Trophoblast cell (in vitro differentiated cells and primary cell): Measurements from ENCODE around the gene ANAPC5.

Experiments used
- DNase-seq, 2 donors: peaks; one replicate each; pipeline ENCODE4 v3.0.0-alpha.2; 2016
- H2AFZ ChIP-seq: 2 replicates; pipeline ENCODE4 v1.6.1; 2013; ENCODE audit warnings: low read length, moderate library complexity, mild to moderate bottlenecking; ENCODE audit not compliant: insufficient read depth, poor library complexity
- H2AK5ac ChIP-seq: 2 replicates; pipeline ENCODE4 v1.6.1; 2013; ENCODE audit warnings: mild to moderate bottlenecking, low read length
- H2BK120ac ChIP-seq: 2 replicates; pipeline ENCODE4 v1.6.1; 2013; ENCODE audit warnings: low read length, mild to moderate bottlenecking, moderate library complexity; ENCODE audit not compliant: insufficient read depth, poor library complexity
- H2BK12ac ChIP-seq: 2 replicates; pipeline ENCODE4 v1.6.1; 2013; ENCODE audit warnings: mild to moderate bottlenecking, low read length, moderate library complexity
- H2BK5ac ChIP-seq: 2 replicates; pipeline ENCODE4 v1.6.1; 2013; ENCODE audit warnings: low read length, low read depth, moderate library complexity, mild to moderate bottlenecking; ENCODE audit not compliant: poor library complexity
- H3K14ac ChIP-seq: 2 replicates; pipeline ENCODE4 v1.6.1; 2013; ENCODE audit warnings: mild to moderate bottlenecking, low read length
- H3K18ac ChIP-seq: 2 replicates; pipeline ENCODE4 v1.6.1; 2013; ENCODE audit warnings: mild to moderate bottlenecking, low read length
- H3K23ac ChIP-seq: 2 replicates; pipeline ENCODE4 v1.6.1; 2013; ENCODE audit warnings: low read length
- H3K27ac ChIP-seq: 2 replicates; pipeline ENCODE4 v1.5.1; 2013; ENCODE audit warnings: low read depth, mild to moderate bottlenecking, inconsistent platforms, low read length, moderate library complexity
- H3K27me3 ChIP-seq: 2 replicates; pipeline ENCODE4 v1.6.1; 2013; ENCODE audit warnings: inconsistent platforms, mild to moderate bottlenecking, low read length, moderate library complexity; ENCODE audit not compliant: insufficient read depth
- H3K36me3 ChIP-seq, 2 experiments: 1 replicate in 1 of 2; 2 replicates in 1 of 2; pipeline ENCODE4 v1.6.1; 2013; ENCODE audit warnings: low read length in 2 of 2, mild to moderate bottlenecking in 2 of 2, moderate library complexity in 1 of 2; ENCODE audit not compliant: insufficient read depth in 2 of 2, control insufficient read depth in 1 of 2
- H3K4ac ChIP-seq: 2 replicates; pipeline ENCODE4 v1.6.1; 2013; ENCODE audit warnings: low read depth, mild to moderate bottlenecking, low read length, moderate library complexity
- H3K4me1 ChIP-seq, 2 experiments: 1 replicate in 1 of 2; 2 replicates in 1 of 2; pipeline ENCODE4 v1.6.1; 2013; ENCODE audit warnings: low read length in 2 of 2, mild to moderate bottlenecking in 2 of 2, moderate library complexity in 1 of 2; ENCODE audit not compliant: insufficient read depth in 2 of 2, control insufficient read depth in 1 of 2
- H3K4me2 ChIP-seq: 2 replicates; pipeline ENCODE4 v1.6.1; 2013; ENCODE audit warnings: inconsistent platforms, mild to moderate bottlenecking, low read length, moderate library complexity
- H3K4me3 ChIP-seq: 2 replicates; pipeline ENCODE4 v1.5.1; 2013; ENCODE audit warnings: mild to moderate bottlenecking, low read depth, low read length, inconsistent platforms
- H3K79me1 ChIP-seq: one replicate; pipeline ENCODE4 v1.6.1; 2013; ENCODE audit warnings: low read length
- H3K79me2 ChIP-seq: 2 replicates; pipeline ENCODE4 v1.6.1; 2013; ENCODE audit warnings: low read length, mild to moderate bottlenecking; ENCODE audit not compliant: control insufficient read depth, insufficient read depth, poor library complexity
- H3K9ac ChIP-seq: 2 replicates; pipeline ENCODE4 v1.6.1; 2013; ENCODE audit warnings: mild to moderate bottlenecking, low read length
- H3K9me3 ChIP-seq: 2 replicates; pipeline ENCODE4 v1.6.1; 2013; ENCODE audit warnings: low read depth, mild to moderate bottlenecking, control low read depth, inconsistent platforms, low read length; ENCODE audit not compliant: insufficient read depth
- H4K12ac ChIP-seq: 2 replicates; pipeline ENCODE4 v1.6.1; 2013; ENCODE audit warnings: low read depth, mild to moderate bottlenecking, low read length, moderate library complexity
- H4K8ac ChIP-seq: 2 replicates; pipeline ENCODE4 v1.6.1; 2013; ENCODE audit warnings: low read depth, mild to moderate bottlenecking, low read length, moderate library complexity
- H4K91ac ChIP-seq: one replicate; pipeline ENCODE4 v1.6.1; 2013; ENCODE audit warnings: low read depth, mild to moderate bottlenecking, low read length, moderate library complexity
- WGBS: extraction: QIAGEN DNeasy Blood & Tissue Kit; methylation state at CpG from one replicate; pipeline ENCODE4 v1.1.7; 2013; ENCODE audit warnings: missing lambda C conversion rate; ENCODE audit not compliant: insufficient read length, insufficient coverage; ENCODE audit errors: extremely low coverage; 5-methylcytosine and 5-hydroxymethylcytosine counted together

ANAPC5 gene

DNA sequence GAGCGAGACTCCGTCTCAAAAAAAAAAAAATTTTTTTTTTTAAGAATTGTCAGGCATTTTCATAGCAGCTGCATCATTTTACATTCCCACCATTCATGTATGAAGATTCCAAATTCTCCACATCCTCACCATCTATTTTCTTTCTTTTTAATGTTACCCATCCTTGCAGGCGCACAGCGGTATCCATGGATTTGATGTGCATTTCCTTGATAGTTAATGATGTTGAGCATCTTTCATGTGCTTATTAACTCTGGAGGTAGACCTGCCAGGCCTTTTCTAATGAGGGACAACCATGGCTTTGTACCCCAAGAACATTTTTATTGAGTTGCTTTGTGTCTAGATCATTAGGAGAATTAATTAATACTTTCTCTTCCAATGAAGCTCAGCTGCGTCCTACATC is 46.1 kb upstream of the ANAPC5 start:
- H3K14ac ChIP-seq, result no peak overlapping the region
- H3K36me3 ChIP-seq, result no peaks in the 10 kb centered on the region
- H3K4me3 ChIP-seq, result no peak overlapping the region
- no peaks in the 10 kb centered on the region for H3K27me3 ChIP-seq
- H2BK12ac ChIP-seq, result no peak overlapping the region
- no peaks in the 10 kb centered on the region for H3K4me1 ChIP-seq
- no peak overlapping the region for H3K18ac ChIP-seq
- no peak overlapping the region for H4K8ac ChIP-seq
- no peak overlapping the region for H3K4ac ChIP-seq
- no peak overlapping the region for H3K4me2 ChIP-seq
- no CpG with 5 or more reads among the region's 5 CpGs for WGBS
- no peak overlapping the region for H2AK5ac ChIP-seq
- no peak overlapping the region for H2AFZ ChIP-seq
- peaks cover 11% of the 10 kb centered on the region for H3K79me1 ChIP-seq
- H3K9ac ChIP-seq, result no peak overlapping the region
- H4K91ac ChIP-seq, result no peak overlapping the region
- H3K9me3 ChIP-seq, result no peaks in the 10 kb centered on the region
- H4K12ac ChIP-seq, result no peak overlapping the region
- no peak for DNase-seq
- H3K27ac ChIP-seq, result no peak overlapping the region
- H3K79me2 ChIP-seq, result peaks cover 9% of the 10 kb centered on the region
- H2BK5ac ChIP-seq, result no peak overlapping the region
- H3K23ac ChIP-seq, result no peak overlapping the region
- H2BK120ac ChIP-seq, result no peak overlapping the region

- H3K4me1 ChIP-seq, result no peaks in the 10 kb centered on the region
- H3K9me3 ChIP-seq, result no peaks in the 10 kb centered on the region
- H3K18ac ChIP-seq, result no peak overlapping the region
- peaks cover 9% of the 10 kb centered on the region for H3K79me2 ChIP-seq
- H2AFZ ChIP-seq, result no peak overlapping the region
- H3K27me3 ChIP-seq, result no peaks in the 10 kb centered on the region
- no peaks in the 10 kb centered on the region for H3K36me3 ChIP-seq
- H4K8ac ChIP-seq, result no peak overlapping the region
- no peak overlapping the region for H3K4ac ChIP-seq
- no peak overlapping the region for H3K14ac ChIP-seq
- H3K27ac ChIP-seq, result no peak overlapping the region
- H2BK120ac ChIP-seq, result no peak overlapping the region
- no peak overlapping the region for H2BK5ac ChIP-seq
- H4K12ac ChIP-seq, result no peak overlapping the region
- no peak overlapping the region for H3K23ac ChIP-seq
- WGBS, result no CpG with 5 or more reads among the region's 14 CpGs
- H3K9ac ChIP-seq, result no peak overlapping the region
- H2BK12ac ChIP-seq, result no peak overlapping the region
- H3K79me1 ChIP-seq, result peaks cover 11% of the 10 kb centered on the region
- DNase-seq, result no peak
- no peak overlapping the region for H4K91ac ChIP-seq
- no peak overlapping the region for H3K4me3 ChIP-seq
- H3K4me2 ChIP-seq, result no peak overlapping the region
- H2AK5ac ChIP-seq, result no peak overlapping the region
These were observed 45.3 kb upstream of the ANAPC5 start for GRCh38 chr12:121397521-121397920.

DNA sequence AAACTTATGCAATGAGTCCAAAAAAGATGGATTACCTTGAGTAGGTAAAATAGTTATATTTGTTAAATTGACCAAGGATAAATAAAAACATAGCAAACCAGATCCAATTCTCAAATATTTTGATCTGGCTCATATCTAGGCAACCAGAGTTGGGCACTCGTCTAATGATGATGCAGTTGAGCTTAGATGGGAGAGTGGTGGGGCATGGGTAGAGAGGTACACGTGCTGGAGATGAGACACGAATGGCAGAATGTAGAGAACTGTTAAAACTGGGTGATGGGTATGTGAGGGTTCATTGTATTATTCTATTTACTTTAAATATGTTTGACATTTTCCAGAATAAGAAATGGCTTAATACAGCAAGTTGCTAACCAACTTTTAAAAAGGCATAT is 40.1 kb upstream of the ANAPC5 start:
- no peak overlapping the region for H2BK120ac ChIP-seq
- no peak overlapping the region for H3K14ac ChIP-seq
- no peak overlapping the region for H2AK5ac ChIP-seq
- no peak overlapping the region for H2BK5ac ChIP-seq
- H4K12ac ChIP-seq, result no peak overlapping the region
- no peak overlapping the region for H4K91ac ChIP-seq
- peaks cover 3% of the 10 kb centered on the region for H3K9me3 ChIP-seq
- no peak overlapping the region for H2BK12ac ChIP-seq
- no peaks in the 10 kb centered on the region for H3K79me1 ChIP-seq
- H3K23ac ChIP-seq, result no peak overlapping the region
- H3K4me3 ChIP-seq, result no peak overlapping the region
- no peaks in the 10 kb centered on the region for H3K36me3 ChIP-seq
- H4K8ac ChIP-seq, result no peak overlapping the region
- H3K9ac ChIP-seq, result no peak overlapping the region
- no peak overlapping the region for H3K4ac ChIP-seq
- H3K27me3 ChIP-seq, result no peaks in the 10 kb centered on the region
- no peak overlapping the region for H2AFZ ChIP-seq
- DNase-seq, result no peak
- no peaks in the 10 kb centered on the region for H3K79me2 ChIP-seq
- H3K18ac ChIP-seq, result no peak overlapping the region
- no peak overlapping the region for H3K27ac ChIP-seq
- H3K4me1 ChIP-seq, result peaks cover 3 to 6% of the 10 kb centered on the region in 2 experiments
- WGBS, result no CpG with 5 or more reads among the region's 3 CpGs
- H3K4me2 ChIP-seq, result no peak overlapping the region

GRCh38 chr12:121391619-121392324 is 39.6 kb upstream of the ANAPC5 start:
- H3K36me3 ChIP-seq, result no peaks in the 10 kb centered on the region
- no peak overlapping the region for H3K23ac ChIP-seq
- no peak overlapping the region for H2BK12ac ChIP-seq
- H3K4ac ChIP-seq, result no peak overlapping the region
- H3K79me1 ChIP-seq, result no peaks in the 10 kb centered on the region
- H3K27me3 ChIP-seq, result no peaks in the 10 kb centered on the region
- no peak overlapping the region for H2BK120ac ChIP-seq
- no peak for DNase-seq
- no peak overlapping the region for H3K18ac ChIP-seq
- H3K4me1 ChIP-seq, result peaks cover 3 to 6% of the 10 kb centered on the region in 2 experiments
- H3K14ac ChIP-seq, result no peak overlapping the region
- H2AFZ ChIP-seq, result no peak overlapping the region
- peaks cover 3% of the 10 kb centered on the region for H3K9me3 ChIP-seq
- no peak overlapping the region for H4K12ac ChIP-seq
- H3K4me3 ChIP-seq, result no peak overlapping the region
- no CpG with 5 or more reads among the region's 10 CpGs for WGBS
- no peak overlapping the region for H3K27ac ChIP-seq
- H4K91ac ChIP-seq, result no peak overlapping the region
- no peak overlapping the region for H3K4me2 ChIP-seq
- no peak overlapping the region for H4K8ac ChIP-seq
- H3K79me2 ChIP-seq, result no peaks in the 10 kb centered on the region
- no peak overlapping the region for H2BK5ac ChIP-seq
- no peak overlapping the region for H2AK5ac ChIP-seq
- H3K9ac ChIP-seq, result no peak overlapping the region
